ENCODE data around the gene RFLNA. TPM values are rescaled to one million over a fixed set of nuclear protein-coding genes. Genes with fewer than 3 reads are reported as not detected.

The RFLNA gene
- polyA plus RNA-seq, 1 donor from 2014 or later = 9.6 TPM

DNA sequence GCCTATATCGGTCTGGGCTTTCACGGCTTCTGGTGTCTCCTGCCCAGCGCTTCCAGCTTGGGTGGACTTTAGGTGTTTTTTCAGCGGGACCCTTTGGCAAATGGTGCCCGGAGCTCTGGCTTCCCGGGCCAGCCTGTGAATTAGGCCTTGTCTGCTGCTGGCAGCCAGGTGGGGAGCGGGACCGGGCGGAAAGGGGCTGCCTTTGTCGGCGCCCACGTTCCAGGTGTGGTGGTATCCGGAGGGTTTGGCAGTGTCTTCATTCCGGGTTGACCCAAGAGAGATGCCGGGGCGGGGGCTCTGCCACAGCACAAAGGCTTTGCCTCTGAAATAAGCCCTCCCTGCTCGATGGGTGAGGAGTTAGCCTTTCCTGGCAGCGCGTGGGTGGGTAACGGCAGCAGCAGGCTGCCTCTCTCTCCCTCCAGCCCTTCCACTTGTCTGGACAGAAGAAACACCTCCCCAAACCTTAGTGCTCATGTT lies 9.5 kb downstream of the RFLNA start:
- Histone ChIP-seq H3K9me2 (ENCODE audit: insufficient read depth, low read length) (no peaks in the 10 kb centered on the region), H3K4me2 (ENCODE audit: low read length) (no peak overlapping the region), H3K27ac (ENCODE audit: low read length) (no peak overlapping the region), H3K79me2 (replicated peaks; ENCODE audit: insufficient read depth, low read length) (no peaks in the 10 kb centered on the region), H3K27me3 (ENCODE audit: insufficient read depth, low read depth, low read length) (no peaks in the 10 kb centered on the region), H3K36me3 (ENCODE audit: insufficient read depth, low read length) (no peaks in the 10 kb centered on the region), H2AFZ (ENCODE audit: low read depth, low read length) (no peak overlapping the region), H3K4me3 (ENCODE audit: low read length) (no peak overlapping the region), H3F3A (ENCODE audit: insufficient read depth, low read length, poor library complexity, severe bottlenecking) (no peaks in the 10 kb centered on the region), H3K9me3 (ENCODE audit: low read length) (no peaks in the 10 kb centered on the region), H4K20me1 (ENCODE audit: insufficient read depth) (no peaks in the 10 kb centered on the region), H3K9ac (ENCODE audit: low read length) (no peak overlapping the region)
- no peak for TF ChIP-seq EZH2 (IDR thresholded peaks at IDR 0.05; ENCODE audit: borderline replicate concordance, insufficient read depth, low read length, poor library complexity, severe bottlenecking)
- TF ChIP-seq REST (IDR thresholded peaks at IDR 0.05; ENCODE audit: borderline replicate concordance) = no peak
- no peak for TF ChIP-seq TAF1 (IDR thresholded peaks at IDR 0.05; ENCODE audit: low read depth)
- TF ChIP-seq POLR2AphosphoS5 (IDR thresholded peaks at IDR 0.05) = no peak
- no peak for TF ChIP-seq SMC3 (conservative IDR thresholded peaks at IDR 0.05; ENCODE audit: poor library complexity)
- TF ChIP-seq EP300 (conservative IDR thresholded peaks at IDR 0.05; ENCODE audit: poor library complexity, severe bottlenecking) = no peak
- TF ChIP-seq CTCF (IDR thresholded peaks at IDR 0.05; ENCODE audit: poor library complexity, severe bottlenecking) = no peak
- TF ChIP-seq RAD21 (conservative IDR thresholded peaks at IDR 0.05) = no peak
- no peak for TF ChIP-seq MXI1 (conservative IDR thresholded peaks at IDR 0.05; ENCODE audit: poor library complexity, severe bottlenecking)

DNA sequence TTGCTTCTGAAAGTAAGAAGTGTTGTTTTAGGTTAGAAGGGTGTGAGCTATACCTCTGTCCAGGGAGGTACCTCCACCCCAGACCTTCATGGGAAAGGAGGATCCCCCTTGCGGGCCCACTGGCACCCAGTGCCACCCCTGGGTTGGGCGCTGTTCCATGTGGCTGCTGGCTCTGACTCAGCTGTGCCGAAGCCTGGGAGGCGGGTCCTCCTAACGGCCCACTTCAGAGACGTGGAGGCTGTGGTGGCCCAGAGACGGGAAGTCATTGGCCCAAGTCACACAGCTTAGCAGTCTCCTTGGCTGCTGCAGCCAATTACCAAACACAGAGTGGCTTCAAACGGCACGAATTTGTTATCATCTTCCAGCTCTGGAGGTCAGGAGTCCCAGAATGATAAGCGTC lies 10.2 kb downstream of the RFLNA start:
- no peaks in the 10 kb centered on the region for H4K20me1 ChIP-seq (ENCODE audit: insufficient read depth)
- no peaks in the 10 kb centered on the region for H3K9me3 ChIP-seq (ENCODE audit: low read length)

More for the DNA sequence above, 10.2 kb downstream of the RFLNA start:
- no peak overlapping the region for H3K4me3 ChIP-seq (ENCODE audit: low read length)
- H3K79me2 ChIP-seq (replicated peaks; ENCODE audit: insufficient read depth, low read length) = no peaks in the 10 kb centered on the region
- H3K9ac ChIP-seq (ENCODE audit: low read length) = no peak overlapping the region
- no peak overlapping the region for H2AFZ ChIP-seq (ENCODE audit: low read depth, low read length)
- no peak for TF ChIP-seq EZH2 (IDR thresholded peaks at IDR 0.05; ENCODE audit: borderline replicate concordance, insufficient read depth, low read length, poor library complexity, severe bottlenecking)
- TF ChIP-seq POLR2AphosphoS5 (IDR thresholded peaks at IDR 0.05) = no peak
- no peak for TF ChIP-seq SMC3 (conservative IDR thresholded peaks at IDR 0.05; ENCODE audit: poor library complexity)
- no peak for TF ChIP-seq EP300 (conservative IDR thresholded peaks at IDR 0.05; ENCODE audit: poor library complexity, severe bottlenecking)
- H3K27ac ChIP-seq (ENCODE audit: low read length) = no peak overlapping the region
- H3K36me3 ChIP-seq (ENCODE audit: insufficient read depth, low read length) = no peaks in the 10 kb centered on the region
- no peaks in the 10 kb centered on the region for H3F3A ChIP-seq (ENCODE audit: insufficient read depth, low read length, poor library complexity, severe bottlenecking)
- H3K27me3 ChIP-seq (ENCODE audit: insufficient read depth, low read depth, low read length) = no peaks in the 10 kb centered on the region
- H3K4me2 ChIP-seq (ENCODE audit: low read length) = no peak overlapping the region
- H3K9me2 ChIP-seq (ENCODE audit: insufficient read depth, low read length) = no peaks in the 10 kb centered on the region
